Endodermal cell (in vitro differentiated cells): ENCODE measurements around the gene TMEM45B. TPM values are rescaled to one million over a fixed set of nuclear protein-coding genes. Genes with fewer than 3 reads are reported as not detected.
"Not testable (repeated sequence)": the region's sequence is repeated elsewhere in the genome, so short reads cannot be mapped to it uniquely, and the experiment has no call there.

Source experiments
- DNase-seq: peaks from one replicate; pipeline ENCODE4 v3.0.0-alpha.2; 2017
- H3K27ac ChIP-seq: 2 replicates; pipeline ENCODE4 v1.5.1; 2013; ENCODE audit warnings: mild to moderate bottlenecking, low read depth, low read length, moderate library complexity
- H3K27me3 ChIP-seq: 2 replicates; pipeline ENCODE4 v1.6.1; 2013; ENCODE audit warnings: mild to moderate bottlenecking, low read length, moderate library complexity; ENCODE audit not compliant: insufficient read depth, control insufficient read depth, poor library complexity, severe bottlenecking
- H3K36me3 ChIP-seq: 2 replicates; pipeline ENCODE4 v1.7.0; 2013; ENCODE audit warnings: mild to moderate bottlenecking, low read length, moderate library complexity; ENCODE audit not compliant: control insufficient read depth, insufficient read depth
- H3K4me1 ChIP-seq: one replicate; pipeline ENCODE4 v1.7.0; 2013; ENCODE audit warnings: low read length; ENCODE audit not compliant: control insufficient read depth, insufficient read depth
- H3K4me3 ChIP-seq: 2 replicates; pipeline ENCODE4 v1.5.1; 2013; ENCODE audit warnings: mild to moderate bottlenecking, low read length, moderate library complexity
- H3K9ac ChIP-seq: 2 replicates; pipeline ENCODE4 v1.6.1; 2013; ENCODE audit warnings: mild to moderate bottlenecking, low read length, moderate library complexity; ENCODE audit not compliant: poor library complexity, severe bottlenecking; ENCODE audit errors: extremely low read depth
- H3K9me3 ChIP-seq: 2 replicates; pipeline ENCODE4 v1.6.1; 2013; ENCODE audit warnings: mild to moderate bottlenecking, low read length, moderate library complexity; ENCODE audit not compliant: control insufficient read depth
- H3K27ac Mint-ChIP-seq: 2 replicates; pipeline ENCODE4 v1.8.0; 2020; ENCODE audit warnings: mixed read lengths
- H3K27me3 Mint-ChIP-seq: 2 replicates; pipeline ENCODE4 v1.8.0; 2021; ENCODE audit warnings: mild to moderate bottlenecking, mixed read lengths; ENCODE audit not compliant: insufficient read depth
- H3K36me3 Mint-ChIP-seq: 2 replicates; pipeline ENCODE4 v1.8.0; 2020; ENCODE audit warnings: low read depth, mixed read lengths
- H3K4me1 Mint-ChIP-seq: 2 replicates; pipeline ENCODE4 v1.8.0; 2020; ENCODE audit warnings: mixed read lengths
- H3K4me3 Mint-ChIP-seq: 2 replicates; pipeline ENCODE4 v1.8.0; 2020; ENCODE audit warnings: mild to moderate bottlenecking, moderate library complexity, mixed read lengths
- H3K9me3 Mint-ChIP-seq: 2 replicates; pipeline ENCODE4 v1.8.0; 2020; ENCODE audit warnings: mild to moderate bottlenecking, mixed read lengths
- CTCF ChIP-seq: fragments of 200-600 bp; sonication (generic); conservative IDR thresholded peaks from 2 replicates; pipeline ENCODE4 v1.5.0; 2021; ENCODE audit warnings: antibody characterized with exemption, mild to moderate bottlenecking
- WGBS, 2 experiments: methylation state at CpG; one replicate each; pipeline versions ENCODE4 v1.1.5 to v1.1.7; 2013; ENCODE audit warnings: missing lambda C conversion rate in 2 of 2, mixed read lengths in 1 of 2; ENCODE audit not compliant: insufficient coverage in 1 of 2, insufficient read length in 1 of 2; 5-methylcytosine and 5-hydroxymethylcytosine counted together
- total RNA-seq, 2 donors: library from RNA; stranded (reverse); fragmentation: NEBNext Ultra II Directional in 1 of 2; extraction: Animal tissue kit (Norgen Biotek cat#: 25700) in 1 of 2; gene quantifications; 2 replicates in 1 of 2; 3 replicates in 1 of 2; pipeline ENCODE4 v1.2.1, GENCODE V29; 2021

TMEM45B gene
- total RNA-seq, 2 donors from 2014 or later = not detected

- Histone ChIP-seq H3K27ac (no peak overlapping the region), H3K36me3 (no peaks in the 10 kb centered on the region), H3K9me3 (no peaks in the 10 kb centered on the region), H3K9ac (no peak overlapping the region), H3K4me1 (no peaks in the 10 kb centered on the region), H3K27me3 (no peaks in the 10 kb centered on the region), H3K4me3 (no peak overlapping the region)
- no peak overlapping the region for H3K4me3 Mint-ChIP-seq
- peak; percentile 48 for TF ChIP-seq CTCF
- no peaks in the 10 kb centered on the region for H3K36me3 Mint-ChIP-seq
- H3K9me3 Mint-ChIP-seq = no peaks in the 10 kb centered on the region
- no peak for DNase-seq
- no peak overlapping the region for H3K27ac Mint-ChIP-seq
- 73 to 89% methylated on average over 1 to 3 of the region's 3 CpGs for WGBS, 2 experiments
- H3K27me3 Mint-ChIP-seq = peaks cover 3% of the 10 kb centered on the region
- H3K4me1 Mint-ChIP-seq = peaks cover 2% of the 10 kb centered on the region
Observed at GRCh38 chr11:129785383-129786111, 30.1 kb upstream of the TMEM45B start.

- DNase-seq, H3K27me3 ChIP-seq, H3K9ac ChIP-seq, H3K27ac Mint-ChIP-seq, H3K36me3 Mint-ChIP-seq, H3K27ac ChIP-seq, H3K9me3 Mint-ChIP-seq, H3K4me3 Mint-ChIP-seq, H3K4me1 ChIP-seq, H3K4me1 Mint-ChIP-seq, H3K27me3 Mint-ChIP-seq, H3K4me3 ChIP-seq, H3K36me3 ChIP-seq, H3K9me3 ChIP-seq: not testable (repeated sequence)
- WGBS, 2 experiments = 83 to 92% methylated on average over 2 of the region's 2 CpGs
Observed at GRCh38 chr11:129786112-129786416, 29.6 kb upstream of the TMEM45B start.

GRCh38 chr11:129787532-129788155 lies 28.0 kb upstream of the TMEM45B start:
- Histone ChIP-seq H3K9me3 (no peaks in the 10 kb centered on the region), H3K27me3 (no peaks in the 10 kb centered on the region), H3K4me1 (no peaks in the 10 kb centered on the region), H3K4me3 (no peak overlapping the region), H3K36me3 (no peaks in the 10 kb centered on the region), H3K9ac (no peak overlapping the region), H3K27ac (no peak overlapping the region)
- no peak for TF ChIP-seq CTCF
- no peaks in the 10 kb centered on the region for H3K36me3 Mint-ChIP-seq
- WGBS, 2 experiments = 82 to 88% methylated on average over 2 of the region's 2 CpGs
- H3K27me3 Mint-ChIP-seq = peaks cover 7% of the 10 kb centered on the region
- DNase-seq = no peak
- H3K4me3 Mint-ChIP-seq = no peak overlapping the region
- peaks cover 2% of the 10 kb centered on the region for H3K4me1 Mint-ChIP-seq
- peaks cover under 1% of the 10 kb centered on the region for H3K9me3 Mint-ChIP-seq
- no peak overlapping the region for H3K27ac Mint-ChIP-seq
